GM12878 (cell line): ENCODE measurements around the gene ABHD3. TPM values are rescaled to one million over a fixed set of nuclear protein-coding genes. Genes with fewer than 3 reads are reported as not detected.

Experiments
- BCLAF1 ChIP-seq: fragments of 450-650 bp; IDR thresholded peaks from 2 replicates; pipeline ENCODE4 v1.6.1; 2017; ENCODE audit warnings: antibody characterized with exemption, mild to moderate bottlenecking, moderate library complexity
- E2F4 ChIP-seq: IDR thresholded peaks from 2 replicates; pipeline ENCODE4 v1.6.1; 2012; ENCODE audit warnings: low read depth, low read length, improper control_type of control experiment
- GATAD2B ChIP-seq: fragments of 450-650 bp; conservative IDR thresholded peaks from 2 replicates; pipeline ENCODE4 v1.6.1; 2017; ENCODE audit warnings: low read depth, mild to moderate bottlenecking, moderate library complexity
- HDGF ChIP-seq: fragments of 450-650 bp; IDR thresholded peaks from 2 replicates; pipeline ENCODE4 v1.6.1; 2016; ENCODE audit warnings: antibody characterized with exemption
- JUND ChIP-seq: IDR thresholded peaks from 2 replicates; pipeline ENCODE4 v1.6.1; 2012; ENCODE audit warnings: low read depth, mild to moderate bottlenecking, low read length, improper control_type of control experiment, moderate library complexity
- NBN ChIP-seq: fragments of 450-650 bp; IDR thresholded peaks from 2 replicates; pipeline ENCODE4 v1.6.1; 2016
- NR2F1 ChIP-seq: fragments of 450-650 bp; conservative IDR thresholded peaks from 2 replicates; pipeline ENCODE4 v1.6.1; 2017; ENCODE audit warnings: mild to moderate bottlenecking
- RCOR1 ChIP-seq: conservative IDR thresholded peaks from 2 replicates; pipeline ENCODE4 v1.6.1; 2012; ENCODE audit warnings: low read depth, low read length, improper control_type of control experiment
- SKIL ChIP-seq: fragments of 450-650 bp; IDR thresholded peaks from 2 replicates; pipeline ENCODE4 v1.6.1; 2017; ENCODE audit warnings: mild to moderate bottlenecking, low read depth, inconsistent platforms; ENCODE audit not compliant: poor library complexity, severe bottlenecking
- SP1 ChIP-seq: IDR thresholded peaks from one replicate; pipeline ENCODE4 v1.6.1; 2011; ENCODE audit warnings: low read depth, low read length
- STAT1 ChIP-seq: fragments of 450-650 bp; conservative IDR thresholded peaks from 2 replicates; pipeline ENCODE4 v1.6.1; 2014; ENCODE audit warnings: antibody characterized with exemption, mild to moderate bottlenecking
- SUZ12 ChIP-seq: fragments of 200-600 bp; sonication (generic); IDR thresholded peaks from one replicate; pipeline ENCODE4 v1.6.1; 2018; ENCODE audit warnings: antibody characterized with exemption, mild to moderate bottlenecking; ENCODE audit not compliant: unreplicated experiment
- ZBED1 ChIP-seq: IDR thresholded peaks from 2 replicates; pipeline ENCODE4 v1.6.1; 2016; ENCODE audit warnings: borderline replicate concordance
- polyA plus RNA-seq, 11 experiments: library from polyadenylated mRNA; depleted of rRNA in 4 of 11; unstranded in 6 of 11; stranded (reverse) in 5 of 11; fragments of >200 nt; fragmentation: Nextera tagmentation in 4 of 11; fragmentation: Illumina TruSeq in 1 of 11; extraction: Ambion mirVana in 4 of 11; extraction: Trizol in 1 of 11; gene quantifications; 1 replicate in 1 of 11; 2 replicates in 10 of 11; pipeline versions ENCODE4 v1.2.1 to v1.2.3, GENCODE V29; 2011 to 2016; ENCODE audit warnings: inconsistent platforms in 2 of 11, missing spikeins in 2 of 11, low read depth in 1 of 11
- total RNA-seq, 4 experiments: library from RNA; depleted of rRNA in 3 of 4; stranded (reverse); fragments of >200 nt in 3 of 4; fragmentation: Illumina TruSeq in 1 of 4; extraction: Trizol in 1 of 4; gene quantifications; 2 replicates each; pipeline versions ENCODE4 v1.2.1 to v1.2.3, GENCODE V29; 2013 to 2021
- TF ChIP-seq, protein P1 (sequence below): IDR thresholded peaks from 2 replicates; pipeline ENCODE4 v1.6.1; 2011; ENCODE audit warnings: borderline replicate concordance, low read depth, mild to moderate bottlenecking, moderate library complexity, low read length; ENCODE audit not compliant: insufficient read depth, poor library complexity, severe bottlenecking
- TF ChIP-seq, protein P2 (sequence below): fragments of 450-650 bp; IDR thresholded peaks from 2 replicates; pipeline ENCODE4 v1.6.1; 2017; ENCODE audit warnings: mild to moderate bottlenecking, moderate library complexity

Gene ABHD3
- total and polyA plus RNA-seq, 10 of the 15 experiments (the other 5 are each of a cell fraction or from before 2014, with no cell fraction given), result 4.9 to 49.8 (median 18.3) TPM

- TF ChIP-seq, protein P1, sequence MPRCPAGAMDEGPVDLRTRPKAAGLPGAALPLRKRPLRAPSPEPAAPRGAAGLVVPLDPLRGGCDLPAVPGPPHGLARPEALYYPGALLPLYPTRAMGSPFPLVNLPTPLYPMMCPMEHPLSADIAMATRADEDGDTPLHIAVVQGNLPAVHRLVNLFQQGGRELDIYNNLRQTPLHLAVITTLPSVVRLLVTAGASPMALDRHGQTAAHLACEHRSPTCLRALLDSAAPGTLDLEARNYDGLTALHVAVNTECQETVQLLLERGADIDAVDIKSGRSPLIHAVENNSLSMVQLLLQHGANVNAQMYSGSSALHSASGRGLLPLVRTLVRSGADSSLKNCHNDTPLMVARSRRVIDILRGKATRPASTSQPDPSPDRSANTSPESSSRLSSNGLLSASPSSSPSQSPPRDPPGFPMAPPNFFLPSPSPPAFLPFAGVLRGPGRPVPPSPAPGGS, result no peak
- no peak; the same call in 1 of the 2 replicates for TF ChIP-seq STAT1
- TF ChIP-seq E2F4, result no peak
- TF ChIP-seq, protein P2, sequence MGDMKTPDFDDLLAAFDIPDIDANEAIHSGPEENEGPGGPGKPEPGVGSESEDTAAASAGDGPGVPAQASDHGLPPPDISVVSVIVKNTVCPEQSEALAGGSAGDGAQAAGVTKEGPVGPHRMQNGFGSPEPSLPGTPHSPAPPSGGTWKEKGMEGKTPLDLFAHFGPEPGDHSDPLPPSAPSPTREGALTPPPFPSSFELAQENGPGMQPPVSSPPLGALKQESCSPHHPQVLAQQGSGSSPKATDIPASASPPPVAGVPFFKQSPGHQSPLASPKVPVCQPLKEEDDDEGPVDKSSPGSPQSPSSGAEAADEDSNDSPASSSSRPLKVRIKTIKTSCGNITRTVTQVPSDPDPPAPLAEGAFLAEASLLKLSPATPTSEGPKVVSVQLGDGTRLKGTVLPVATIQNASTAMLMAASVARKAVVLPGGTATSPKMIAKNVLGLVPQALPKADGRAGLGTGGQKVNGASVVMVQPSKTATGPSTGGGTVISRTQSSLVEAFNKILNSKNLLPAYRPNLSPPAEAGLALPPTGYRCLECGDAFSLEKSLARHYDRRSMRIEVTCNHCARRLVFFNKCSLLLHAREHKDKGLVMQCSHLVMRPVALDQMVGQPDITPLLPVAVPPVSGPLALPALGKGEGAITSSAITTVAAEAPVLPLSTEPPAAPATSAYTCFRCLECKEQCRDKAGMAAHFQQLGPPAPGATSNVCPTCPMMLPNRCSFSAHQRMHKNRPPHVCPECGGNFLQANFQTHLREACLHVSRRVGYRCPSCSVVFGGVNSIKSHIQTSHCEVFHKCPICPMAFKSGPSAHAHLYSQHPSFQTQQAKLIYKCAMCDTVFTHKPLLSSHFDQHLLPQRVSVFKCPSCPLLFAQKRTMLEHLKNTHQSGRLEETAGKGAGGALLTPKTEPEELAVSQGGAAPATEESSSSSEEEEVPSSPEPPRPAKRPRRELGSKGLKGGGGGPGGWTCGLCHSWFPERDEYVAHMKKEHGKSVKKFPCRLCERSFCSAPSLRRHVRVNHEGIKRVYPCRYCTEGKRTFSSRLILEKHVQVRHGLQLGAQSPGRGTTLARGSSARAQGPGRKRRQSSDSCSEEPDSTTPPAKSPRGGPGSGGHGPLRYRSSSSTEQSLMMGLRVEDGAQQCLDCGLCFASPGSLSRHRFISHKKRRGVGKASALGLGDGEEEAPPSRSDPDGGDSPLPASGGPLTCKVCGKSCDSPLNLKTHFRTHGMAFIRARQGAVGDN, result no peak
- no peak; the same call in 1 of the 2 replicates for TF ChIP-seq ZBED1
- TF ChIP-seq SP1, result peak; percentile 65
- TF ChIP-seq RCOR1, result no peak
- peak; percentile 60; the same call in 1 of the 2 replicates for TF ChIP-seq GATAD2B
- TF ChIP-seq BCLAF1, result no peak
- TF ChIP-seq NR2F1, result 0 out of 2 replicates have a peak, but pooled peaks have one; percentile 26
- 0 out of 2 replicates have a peak, but pooled peaks have one; percentile 7 for TF ChIP-seq JUND
- 0 out of 2 replicates have a peak, but pooled peaks have one; percentile 42 for TF ChIP-seq NBN
- no peak for TF ChIP-seq SUZ12
- peak; percentile 85 for TF ChIP-seq HDGF
- no peak for TF ChIP-seq SKIL
Observed at GRCh38 chr18:21740538-21741311, 36.2 kb upstream of the ABHD3 start, which contains the start of gene MIB1 (continued).
